Mucosa of descending colon (tissue), 3 donors: ENCODE results near the gene SSTR5. TPM values are rescaled to one million over a fixed set of nuclear protein-coding genes. Genes with fewer than 3 reads are reported as not detected.

Source experiments
- ATAC-seq: fragments of 200-7000 bp; cut with Tn5 transposase; one replicate; pipeline ENCODE4 v1.9.1; 2020; ENCODE audit warnings: mild to moderate bottlenecking, moderate library complexity
- DNase-seq, 3 donors: peaks; one replicate each; pipeline ENCODE4 v3.0.0-alpha.2; 2020
- H3K36me3 ChIP-seq: fragments of 200-600 bp; one replicate; pipeline ENCODE4 v1.8.0; 2021; ENCODE audit warnings: low read depth, mild to moderate bottlenecking
- H3K4me1 ChIP-seq: fragments of 200-600 bp; one replicate; pipeline ENCODE4 v1.8.0; 2021; ENCODE audit warnings: low read depth, mild to moderate bottlenecking
- H3K4me3 ChIP-seq: fragments of 200-600 bp; one replicate; pipeline ENCODE4 v1.8.0; 2021; ENCODE audit warnings: mild to moderate bottlenecking
- H3K9me3 ChIP-seq: fragments of 200-600 bp; one replicate; pipeline ENCODE4 v1.8.0; 2021; ENCODE audit warnings: mild to moderate bottlenecking
- CTCF ChIP-seq: fragments of 200-600 bp; IDR thresholded peaks from one replicate; pipeline ENCODE4 v1.8.0; 2022; ENCODE audit warnings: antibody characterized with exemption, mild to moderate bottlenecking
- intact Hi-C, 2 donors: fragments of 100-400 bp; cut with DNase I in 1 of 2; cut with micrococcal nuclease in 1 of 2; formaldehyde crosslinking; loops; one replicate each; pipeline versions ENCODE4 v1.11.0 to v1.11.1; 2022; cut with DNase I, micrococcal nuclease
- total RNA-seq, 3 donors: library from RNA; stranded (reverse); fragmentation: NEBNext Ultra II Directional in 2 of 3; extraction: Animal tissue kit (Norgen Biotek cat#: 25700) in 2 of 3; gene quantifications; one replicate each; pipeline versions ENCODE4 v1.2.1 to v1.2.4, GENCODE V29; 2021 to 2023
- donor health status: DM: no; HTN: no; CAD: no; lungs with moderate emphysema.
- donor health status: DM: no; HTN: no; CAD: no.
- donor health status: DM: no; HTN: yes; CAD: no.

The SSTR5 gene
- total RNA-seq, 3 donors from 2014 or later: not detected

GRCh38 chr16:1109648-1110047, 37.1 kb downstream of the SSTR5 start:
- no peak overlapping the region for H3K4me3 ChIP-seq
- no peaks in the 10 kb centered on the region for H3K4me1 ChIP-seq
- TF ChIP-seq CTCF: no peak
- intact Hi-C loops: no loop called here
- ATAC-seq (peak; percentile 5), DNase-seq (no peak)
- H3K9me3 ChIP-seq: no peaks in the 10 kb centered on the region
- H3K36me3 ChIP-seq: no peaks in the 10 kb centered on the region

GRCh38 chr16:1112506-1113184, 40.1 kb downstream of the SSTR5 start:
- H3K4me1 ChIP-seq: no peaks in the 10 kb centered on the region
- H3K36me3 ChIP-seq: no peaks in the 10 kb centered on the region
- no peak overlapping the region for H3K4me3 ChIP-seq
- intact Hi-C loops: no loop called here
- H3K9me3 ChIP-seq: no peaks in the 10 kb centered on the region
- TF ChIP-seq CTCF: no peak
- no peak for DNase-seq
- no peak for ATAC-seq

- no peak for TF ChIP-seq CTCF
- Histone ChIP-seq H3K36me3 (no peaks in the 10 kb centered on the region), H3K4me3 (no peak overlapping the region), H3K9me3 (no peaks in the 10 kb centered on the region), H3K4me1 (no peaks in the 10 kb centered on the region)
- intact Hi-C loops: no loop called here
- no peak for DNase-seq
- ATAC-seq: no peak
These were observed 40.9 kb downstream of the SSTR5 start for GRCh38 chr16:1113489-1113888.

- H3K4me1 ChIP-seq: no peaks in the 10 kb centered on the region
- no peaks in the 10 kb centered on the region for H3K9me3 ChIP-seq
- intact Hi-C loops: no loop called here
- DNase-seq (no peak), ATAC-seq (no peak)
- no peak overlapping the region for H3K4me3 ChIP-seq
- no peak for TF ChIP-seq CTCF
- no peaks in the 10 kb centered on the region for H3K36me3 ChIP-seq
These were observed 41.5 kb downstream of the SSTR5 start for GRCh38 chr16:1113889-1114526.

- Histone ChIP-seq H3K4me3 (no peak overlapping the region), H3K36me3 (no peaks in the 10 kb centered on the region), H3K9me3 (no peaks in the 10 kb centered on the region), H3K4me1 (no peaks in the 10 kb centered on the region)
- no peak for TF ChIP-seq CTCF
- ATAC-seq: no peak
- intact Hi-C loops: no loop called here
- no peak for DNase-seq
These were observed 44.1 kb downstream of the SSTR5 start for GRCh38 chr16:1116693-1117077.
